ENCODE measurements around the gene FRAS1.

GRCh38 chr4:78250500-78250899 is 193.4 kb downstream of the FRAS1 start:
- TF ChIP-seq CTCF (IDR thresholded peaks at IDR 0.05) (no peak), POLR2A (IDR thresholded peaks at IDR 0.05) (no peak)
